SW 1271 (cell line): Measurements from ENCODE around the gene EVC.
A peak's percentile ranks its signal among the peaks of the same experiment; 100 is the strongest.
"Not testable (repeated sequence)": the region's sequence is repeated elsewhere in the genome, so short reads cannot be mapped to it uniquely, and the experiment has no call there.

Experiments
- DNase-seq, 2 experiments: peaks; one replicate each; lab custom pipeline; 2025; lab: John Stamatoyannopoulos, UW

Gene EVC

GRCh38 chr4:5708449-5709206 lies 2.4 kb upstream of the EVC start, which contains the start of gene EVC2:
EVC2 (minus strand) TSS chr4:5708559; CDS start chr4:5708513, 46 bp downstream.
- no peak for DNase-seq

- DNase-seq, result no peak
Measured at GRCh38 chr4:5709207-5709575, 1.8 kb upstream of the EVC start.

- peak in 1 of 2 experiments; percentile 44 for DNase-seq
Measured at GRCh38 chr4:5710065-5710960, 688 bp upstream of the EVC start.

- DNase-seq, result peak in 1 of 2 experiments; percentile 19
Measured at GRCh38 chr4:5711479-5712184, 631 bp downstream of the EVC start.

- DNase-seq, result no peak
Measured at GRCh38 chr4:5712517-5712916, 1.5 kb downstream of the EVC start.

GRCh38 chr4:5712931-5713330 lies 1.9 kb downstream of the EVC start:
- DNase-seq, result no peak

GRCh38 chr4:5713861-5714260 lies 2.9 kb downstream of the EVC start:
- no peak for DNase-seq

GRCh38 chr4:5715357-5715756 lies 4.4 kb downstream of the EVC start:
- DNase-seq, result no peak

GRCh38 chr4:5716391-5716790 lies 5.4 kb downstream of the EVC start:
- DNase-seq, result no peak

- DNase-seq, result no peak
Measured at GRCh38 chr4:5717449-5718158, 6.6 kb downstream of the EVC start.

GRCh38 chr4:5718411-5718810 lies 7.4 kb downstream of the EVC start:
- no peak for DNase-seq

GRCh38 chr4:5719350-5720055 lies 8.5 kb downstream of the EVC start:
- no peak for DNase-seq

- no peak for DNase-seq
Measured at GRCh38 chr4:5720157-5720850, 9.3 kb downstream of the EVC start.

GRCh38 chr4:5720980-5721379 lies 10.0 kb downstream of the EVC start:
- no peak for DNase-seq

- no peak for DNase-seq
Measured at GRCh38 chr4:5721923-5722322, 10.9 kb downstream of the EVC start.

- no peak for DNase-seq
Measured at GRCh38 chr4:5722328-5722727, 11.3 kb downstream of the EVC start.

GRCh38 chr4:5724377-5724776 lies 13.4 kb downstream of the EVC start:
- DNase-seq, result no peak

- DNase-seq, result not testable (repeated sequence)
Measured at GRCh38 chr4:5728412-5728811, 17.4 kb downstream of the EVC start.

- no peak for DNase-seq
Measured at GRCh38 chr4:5730436-5730835, 19.4 kb downstream of the EVC start.
